A204.1 (cell line): Measurements from ENCODE around the gene FBXL22.

Experiments used
- FAIRE-seq: peaks from 2 replicates; lab custom pipeline; 2012; peaks lifted over from hg19 to GRCh38; lab: Jason Lieb, UNC

Gene FBXL22

GRCh38 chr15:63597038-63597790 is at the start of gene FBXL22:
FBXL22 (plus strand) TSS chr15:63597387; CDS start chr15:63597393, 6 bp downstream.
- no peak for FAIRE-seq

- peak; percentile 25 for FAIRE-seq
Observed at GRCh38 chr15:63551400-63551799, 45.8 kb upstream of the FBXL22 start.

GRCh38 chr15:63553388-63553791 is 43.8 kb upstream of the FBXL22 start:
- FAIRE-seq, result no peak

- no peak for FAIRE-seq
Observed at GRCh38 chr15:63554337-63554927, 42.8 kb upstream of the FBXL22 start.

- no peak for FAIRE-seq
Observed at GRCh38 chr15:63555507-63555906, 41.7 kb upstream of the FBXL22 start.

- no peak for FAIRE-seq
Observed at GRCh38 chr15:63556246-63556645, 40.9 kb upstream of the FBXL22 start.

GRCh38 chr15:63556736-63557135 is 40.5 kb upstream of the FBXL22 start:
- no peak for FAIRE-seq

- FAIRE-seq, result no peak
Observed at GRCh38 chr15:63559753-63560152, 37.4 kb upstream of the FBXL22 start.

- FAIRE-seq, result no peak
Observed at GRCh38 chr15:63560741-63561448, 36.3 kb upstream of the FBXL22 start.

- no peak for FAIRE-seq
Observed at GRCh38 chr15:63564093-63564492, 33.1 kb upstream of the FBXL22 start.

- FAIRE-seq, result no peak
Observed at GRCh38 chr15:63565536-63566186, 31.5 kb upstream of the FBXL22 start.

- no peak for FAIRE-seq
Observed at GRCh38 chr15:63572749-63573464, 24.3 kb upstream of the FBXL22 start.

GRCh38 chr15:63573533-63573932 is 23.7 kb upstream of the FBXL22 start:
- FAIRE-seq, result no peak

- FAIRE-seq, result no peak
Observed at GRCh38 chr15:63575312-63575711, 21.9 kb upstream of the FBXL22 start.

GRCh38 chr15:63576441-63576840 is 20.7 kb upstream of the FBXL22 start:
- no peak for FAIRE-seq

GRCh38 chr15:63582179-63582578 is 15.0 kb upstream of the FBXL22 start:
- no peak for FAIRE-seq

GRCh38 chr15:63582718-63583426 is 14.3 kb upstream of the FBXL22 start:
- FAIRE-seq, result no peak

GRCh38 chr15:63586790-63587189 is 10.4 kb upstream of the FBXL22 start:
- FAIRE-seq, result no peak

GRCh38 chr15:63587527-63587926 is 9.7 kb upstream of the FBXL22 start:
- FAIRE-seq, result no peak

- no peak for FAIRE-seq
Observed at GRCh38 chr15:63588826-63589225, 8.4 kb upstream of the FBXL22 start.
